ENCODE results near the gene ZNF45.
A peak's percentile ranks its signal among the peaks of the same experiment; 100 is the strongest.
"Not testable (repeated sequence)": the region's sequence is repeated elsewhere in the genome, so short reads cannot be mapped to it uniquely, and the experiment has no call there.

ZNF45 gene

DNA sequence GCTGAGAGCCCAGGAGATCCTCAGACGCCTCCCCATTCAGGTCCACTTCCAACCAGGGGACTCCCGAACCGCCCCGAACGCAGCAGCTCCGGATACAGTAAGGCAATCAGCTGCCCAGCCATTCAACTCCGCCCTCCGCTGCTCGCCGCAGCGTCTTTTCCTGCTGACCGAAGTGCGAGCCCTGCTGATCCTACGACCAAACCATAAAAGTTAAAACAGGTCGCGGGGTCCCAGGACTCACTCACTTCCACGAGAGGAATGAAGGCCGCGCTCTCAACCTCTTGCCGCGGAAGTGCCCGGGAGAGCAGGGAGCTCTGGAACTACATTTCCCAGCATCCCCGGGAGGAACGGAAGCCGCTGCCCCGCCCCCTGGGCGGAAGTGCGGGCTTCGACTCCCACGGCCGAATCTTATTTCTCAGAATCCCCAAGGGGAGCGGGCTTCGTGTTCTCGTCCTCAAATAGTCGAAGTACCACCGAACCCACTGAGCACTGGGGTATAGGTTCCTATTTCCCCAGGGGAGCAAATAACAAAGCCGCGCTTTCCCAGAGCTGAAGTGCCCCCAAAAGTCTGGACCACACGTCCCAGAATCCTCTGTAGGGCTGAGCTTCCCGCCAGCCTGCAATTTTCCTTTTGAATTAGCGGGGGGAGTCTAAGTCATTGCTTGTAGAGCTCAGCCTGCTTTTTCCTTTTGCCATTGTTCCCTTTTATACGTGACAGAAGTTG lies at the start of gene ZNF45:
ZNF45 (minus strand) TSS at position 298 of the 724 bp plus-strand sequence. CDS start 13,097 bp downstream, outside the sequence.
- peak; percentile 71 to 81 (median 79) for DNase-seq (ENCODE audit: low read depth in 3 of 3)

- no peak for DNase-seq (ENCODE audit: low read depth in 3 of 3)
Measured at GRCh38 chr19:43984687-43985000, 49.6 kb upstream of the ZNF45 start.

- DNase-seq (ENCODE audit: low read depth in 3 of 3): peak; percentile 38 to 50 (median 46)
Measured at GRCh38 chr19:43983912-43984686, 49.0 kb upstream of the ZNF45 start, which contains the start of gene ZNF155. TSS of gene ZNF155 (plus strand) at chr19:43984188. CDS start at chr19:43988544, 4,356 bp downstream.

DNA sequence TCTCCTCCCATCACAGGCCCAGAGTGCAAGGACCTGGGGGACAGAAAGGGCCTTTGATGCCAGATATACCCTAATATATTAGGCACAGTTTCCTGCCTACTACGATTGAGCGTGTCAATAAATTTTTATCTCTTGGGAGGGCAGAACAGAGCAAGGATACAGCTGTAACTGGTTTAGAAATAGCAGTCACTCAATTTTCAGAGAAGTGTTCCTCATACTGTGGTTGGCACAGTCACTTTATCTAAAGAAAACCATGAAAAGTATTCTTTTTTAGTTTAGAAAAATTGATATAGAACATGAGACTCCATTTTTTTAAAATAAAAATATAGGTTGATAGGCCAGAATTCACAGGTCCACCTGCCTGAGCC lies 48.4 kb upstream of the ZNF45 start:
- DNase-seq (ENCODE audit: low read depth in 3 of 3): no peak

DNA sequence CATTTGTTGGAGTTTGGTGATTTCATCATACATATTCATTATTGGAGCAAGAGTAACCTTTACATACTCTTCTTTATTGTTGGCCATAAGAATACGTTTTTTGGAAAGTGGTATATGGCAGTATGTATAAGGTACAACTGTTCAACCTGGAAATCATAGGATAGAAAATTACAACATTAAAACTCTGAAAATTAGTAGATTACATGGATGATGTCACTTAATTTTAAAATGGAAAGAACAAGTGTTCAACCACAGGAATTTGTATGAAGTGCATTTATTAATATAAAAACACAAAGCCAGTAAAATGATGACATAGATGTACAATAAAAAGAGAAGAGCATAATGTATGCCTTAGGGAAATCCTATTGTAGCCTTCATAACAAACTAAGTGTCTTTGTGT lies 41.6 kb upstream of the ZNF45 start:
- DNase-seq (ENCODE audit: low read depth in 3 of 3): no peak

DNA sequence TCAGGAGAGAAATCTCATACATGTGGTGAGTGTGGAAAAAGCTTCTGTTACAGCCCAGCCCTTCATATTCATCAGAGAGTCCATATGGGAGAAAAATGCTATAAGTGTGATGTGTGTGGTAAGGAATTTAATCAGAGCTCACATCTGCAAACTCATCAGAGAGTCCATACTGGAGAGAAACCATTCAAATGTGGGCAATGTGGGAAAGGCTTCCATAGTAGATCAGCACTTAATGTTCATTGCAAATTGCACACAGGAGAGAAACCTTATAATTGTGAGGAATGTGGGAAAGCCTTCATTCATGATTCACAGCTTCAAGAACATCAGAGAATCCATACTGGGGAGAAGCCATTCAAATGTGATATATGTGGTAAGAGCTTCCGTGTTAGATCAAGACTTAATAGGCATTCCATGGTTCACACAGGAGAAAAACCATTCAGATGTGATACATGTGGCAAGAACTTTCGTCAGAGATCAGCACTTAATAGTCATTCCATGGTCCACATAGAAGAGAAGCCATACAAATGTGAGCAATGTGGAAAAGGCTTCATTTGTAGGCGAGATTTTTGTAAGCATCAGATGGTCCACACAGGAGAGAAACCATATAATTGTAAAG lies 31.1 kb upstream of the ZNF45 start:
- DNase-seq (ENCODE audit: low read depth in 3 of 3): no peak

DNA sequence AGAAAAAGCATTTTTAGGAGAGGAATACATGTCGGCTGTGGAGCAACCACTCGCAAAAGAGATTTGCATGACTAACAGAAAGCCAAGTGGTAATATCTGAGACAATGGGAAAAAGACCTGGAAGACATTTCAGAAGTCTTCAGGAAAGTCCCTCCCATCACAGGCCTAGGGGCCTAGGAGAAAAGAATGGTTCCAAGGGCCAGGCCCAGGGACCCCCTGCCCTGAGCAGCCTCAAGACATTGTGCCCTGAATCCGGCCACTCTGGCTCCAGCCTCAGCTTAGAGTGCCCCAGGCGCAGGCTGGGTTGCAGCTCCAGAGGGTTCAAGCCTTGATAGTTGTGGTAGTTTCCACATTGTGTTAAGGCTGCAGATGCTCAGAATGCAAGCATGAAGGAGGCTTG lies 25.3 kb upstream of the ZNF45 start:
- DNase-seq (ENCODE audit: low read depth in 3 of 3): no peak

- no peak for DNase-seq (ENCODE audit: low read depth in 3 of 3)
Measured at GRCh38 chr19:43957891-43958290, 22.8 kb upstream of the ZNF45 start.

DNA sequence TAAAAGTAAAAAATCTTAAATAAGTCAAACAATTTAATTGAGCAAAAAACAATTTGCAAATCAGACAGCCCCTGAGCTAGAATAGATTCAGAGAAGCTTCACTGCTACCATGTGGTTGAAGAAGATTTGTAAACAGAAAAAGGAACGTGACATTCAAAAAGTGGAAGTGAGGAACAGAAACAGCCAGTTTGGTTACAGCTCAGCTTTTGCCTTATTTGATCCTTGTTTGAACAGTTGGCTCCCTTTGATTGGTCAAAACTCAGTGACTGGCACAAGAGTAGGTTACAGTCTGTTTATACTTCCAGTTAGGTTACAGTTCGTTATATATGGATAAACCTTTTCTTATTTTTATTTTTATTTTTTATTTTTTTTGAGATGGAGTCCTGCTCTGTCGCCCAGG lies 21.7 kb upstream of the ZNF45 start:
- DNase-seq (ENCODE audit: low read depth in 3 of 3): no peak

DNA sequence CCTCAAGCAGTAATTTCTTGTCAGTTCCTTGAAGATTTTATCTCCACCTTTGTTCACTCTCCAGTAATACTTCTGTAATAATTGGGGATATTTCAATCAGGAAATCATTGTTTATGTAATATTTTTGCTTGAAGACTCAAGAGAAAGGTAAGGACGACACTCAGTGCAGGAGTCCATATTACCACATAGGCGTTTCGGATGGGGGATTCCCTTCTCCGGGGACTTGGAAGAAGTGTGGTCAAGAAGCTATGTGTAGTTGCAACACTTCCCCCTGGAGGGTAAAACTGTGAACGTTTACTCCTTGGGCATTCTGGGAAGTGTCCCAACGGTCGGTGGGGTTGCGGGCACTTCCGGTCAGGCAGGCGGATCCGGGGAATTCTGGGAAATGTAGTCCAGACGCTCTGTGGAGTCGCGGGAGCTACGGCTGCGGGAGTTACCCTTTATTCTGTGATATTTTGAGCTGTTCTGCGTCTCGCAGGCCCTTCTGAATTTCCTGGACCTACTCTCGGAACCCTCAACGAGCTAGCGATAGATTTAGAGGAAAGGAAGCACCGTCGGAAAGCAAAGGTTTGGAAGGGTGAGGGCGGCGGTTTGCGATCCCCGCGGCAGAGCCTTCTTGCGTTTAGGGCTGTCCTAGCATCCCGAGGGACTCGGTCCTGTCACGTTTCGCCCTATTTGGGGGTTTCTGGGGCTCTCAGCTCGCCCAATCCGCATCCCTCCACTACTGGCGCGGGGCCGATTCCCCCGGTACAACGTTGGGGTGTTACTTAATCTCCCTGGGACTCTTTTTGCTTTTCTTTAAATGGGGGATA lies 16.0 kb upstream of the ZNF45 start, which contains the start of gene ZNF221:
ZNF221 (plus strand) TSS at position 395 of the 812 bp plus-strand sequence. CDS start 11,499 bp downstream, outside the sequence.
- peak in 2 of 3 experiments; percentile 6 to 14 for DNase-seq (ENCODE audit: low read depth in 3 of 3)

DNA sequence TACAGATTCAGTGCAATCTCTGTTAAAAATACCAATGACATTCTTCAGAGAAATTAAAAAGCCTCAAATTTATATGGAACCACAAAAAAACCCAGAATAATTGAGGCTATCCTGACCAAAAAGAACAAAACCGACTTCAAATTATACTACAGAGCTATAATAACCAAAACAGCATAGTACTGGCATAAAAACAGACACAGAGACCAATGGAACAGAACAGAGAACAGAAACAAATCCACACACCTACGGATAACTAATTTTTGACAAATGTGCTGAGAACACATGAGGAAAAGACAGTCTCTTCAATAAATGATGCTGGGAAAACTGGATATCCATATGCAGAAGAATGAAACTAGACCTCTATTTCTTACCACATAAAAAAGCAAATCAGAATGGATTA lies 14.7 kb upstream of the ZNF45 start:
- not testable (repeated sequence) for DNase-seq (ENCODE audit: low read depth in 3 of 3)

- DNase-seq (ENCODE audit: low read depth in 3 of 3): not testable (repeated sequence)
Measured at GRCh38 chr19:43947412-43947811, 12.3 kb upstream of the ZNF45 start.

- no peak for DNase-seq (ENCODE audit: low read depth in 3 of 3)
Measured at GRCh38 chr19:43941209-43941608, 6.1 kb upstream of the ZNF45 start.

DNA sequence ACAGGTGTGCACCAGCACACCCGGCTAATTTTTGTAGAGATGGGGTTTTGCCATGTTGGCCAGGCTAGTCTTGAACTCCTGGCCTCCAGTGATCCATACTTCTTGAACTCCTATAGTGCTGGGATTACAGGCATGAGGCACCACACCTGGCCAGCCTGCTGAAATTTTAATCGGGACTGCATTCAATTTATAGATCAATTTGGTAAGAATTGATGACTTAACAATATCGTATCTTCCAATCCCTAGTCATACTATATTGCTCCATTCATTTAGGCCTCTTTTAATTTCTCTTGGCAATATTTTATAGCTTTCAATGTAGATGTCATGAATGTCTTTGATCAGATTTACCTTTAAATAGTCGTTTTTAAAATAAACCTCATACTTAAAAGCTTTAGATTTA lies 5.6 kb upstream of the ZNF45 start:
- DNase-seq (ENCODE audit: low read depth in 3 of 3): no peak

- no peak for DNase-seq (ENCODE audit: low read depth in 3 of 3)
Measured at GRCh38 chr19:43939557-43940260, 4.6 kb upstream of the ZNF45 start.

DNA sequence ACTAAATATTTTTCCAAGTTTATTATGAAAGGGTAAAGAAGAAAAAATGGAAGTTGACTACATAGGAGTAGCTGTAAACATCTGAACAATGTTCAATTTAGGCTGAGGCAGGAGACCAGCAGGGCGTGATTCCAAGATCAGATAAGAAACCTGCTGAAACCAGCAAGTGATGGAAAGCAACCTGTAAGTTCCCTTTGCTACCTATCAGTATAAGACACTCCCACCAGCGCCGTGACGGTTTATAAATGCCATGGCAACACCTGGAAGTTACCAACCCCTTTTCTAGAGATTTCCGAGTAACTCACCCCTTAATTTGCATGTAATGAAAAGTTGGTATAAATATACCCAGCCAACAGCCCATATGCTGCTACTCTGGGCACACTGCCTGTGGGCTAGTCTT lies 1.1 kb upstream of the ZNF45 start:
- DNase-seq (ENCODE audit: low read depth in 3 of 3): no peak

DNA sequence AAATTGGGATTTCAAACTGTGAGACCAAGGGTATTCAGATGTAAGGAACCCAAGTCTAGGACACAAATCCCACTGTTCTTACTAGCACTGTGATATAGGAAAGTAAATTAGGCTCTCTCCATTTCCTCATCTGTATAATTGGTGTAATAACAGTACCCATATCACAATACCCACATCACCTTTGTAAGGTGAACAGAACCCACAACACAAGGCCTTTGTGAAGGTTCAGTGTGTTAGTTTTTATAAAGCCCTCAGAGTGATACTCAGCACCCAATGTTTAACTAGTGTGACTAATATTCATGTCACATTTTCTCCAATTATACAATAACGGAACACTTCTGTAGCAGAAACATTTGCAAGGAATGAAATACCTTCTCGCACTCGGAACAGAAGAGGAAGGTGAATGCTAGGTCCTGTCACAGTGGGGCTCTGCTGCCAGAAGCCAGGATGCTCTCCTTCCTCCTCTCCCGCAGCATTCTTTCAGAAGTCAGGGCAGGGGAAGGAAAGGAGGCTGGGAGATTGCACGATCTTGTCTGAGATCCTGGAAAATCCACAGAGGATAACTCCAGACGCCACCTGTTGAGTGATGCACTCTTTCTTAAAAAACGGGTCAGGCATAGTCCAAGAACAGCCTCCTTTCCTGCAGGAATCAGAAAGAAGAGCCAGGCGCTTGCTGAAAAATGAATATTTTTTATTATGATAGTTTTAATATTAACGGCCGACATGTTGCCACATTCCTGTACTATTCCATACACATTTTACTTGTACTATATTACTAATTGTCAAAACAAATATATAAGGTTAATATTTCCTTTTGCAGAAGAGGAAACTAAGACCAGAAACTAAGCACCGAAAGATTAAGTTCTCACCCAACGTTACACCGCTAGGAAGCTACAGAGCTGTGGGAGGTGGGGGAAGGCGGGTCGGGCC lies 762 bp downstream of the ZNF45 start:
- DNase-seq (ENCODE audit: low read depth in 3 of 3): no peak

GRCh38 chr19:43928820-43929219 lies 6.3 kb downstream of the ZNF45 start:
- no peak for DNase-seq (ENCODE audit: low read depth in 3 of 3)

DNA sequence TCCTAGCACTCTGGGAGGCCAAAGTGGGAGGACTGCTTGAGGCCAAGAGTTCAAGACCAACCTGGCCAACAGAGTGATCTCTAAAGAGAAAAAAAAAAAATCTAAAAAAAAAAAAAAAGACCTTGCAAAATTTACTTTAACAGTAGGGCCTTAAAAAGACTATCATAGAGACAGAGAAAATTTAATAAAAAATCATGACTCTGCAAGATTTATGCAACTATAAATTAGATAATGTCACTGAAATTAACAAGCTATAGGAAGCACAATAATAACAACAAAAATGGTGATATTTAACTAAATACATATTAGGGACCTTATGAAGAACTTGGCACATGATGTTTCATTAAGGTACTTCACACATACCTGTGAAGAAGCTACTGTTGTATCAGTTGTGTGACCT lies 11.2 kb downstream of the ZNF45 start:
- no peak for DNase-seq (ENCODE audit: low read depth in 3 of 3)

DNA sequence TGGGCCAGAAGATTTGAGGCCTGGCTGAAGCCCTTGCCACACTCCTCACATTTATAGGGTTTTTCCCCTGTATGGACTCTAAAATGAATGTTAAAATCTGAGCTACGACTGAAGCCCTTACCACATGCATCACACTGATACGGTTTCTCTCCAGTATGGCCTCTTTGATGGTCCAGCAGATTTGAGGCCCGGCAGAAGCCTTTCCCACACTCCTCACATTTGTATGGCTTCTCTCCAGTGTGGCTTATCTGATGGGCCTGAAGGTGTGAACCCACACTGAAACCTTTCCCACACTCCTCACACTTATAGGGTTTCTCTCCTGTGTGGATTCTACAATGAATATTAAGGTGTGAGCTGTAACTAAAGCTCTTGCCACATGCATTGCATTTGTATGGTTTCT lies 21.0 kb downstream of the ZNF45 start:
- DNase-seq (ENCODE audit: low read depth in 3 of 3): no peak

Data from stimulated activated CD4-positive, alpha-beta T cell treated with anti-CD3 and anti-CD28 coated beads, TNF-alpha, amount 100 ng/mL, for 4 hours (primary cell).